K562 (cell line): ENCODE results near the gene SYCN. TPM values are rescaled to one million over a fixed set of nuclear protein-coding genes. Genes with fewer than 3 reads are reported as not detected.

Source experiments
- ATAC-seq: fragments of 200-7000 bp; cut with Tn5 transposase; 3 replicates; pipeline ENCODE4 v1.9.1; 2020; ENCODE audit warnings: moderate library complexity
- BruUV-seq: library from RNA; stranded (reverse); fragments of 400-500 nt; replicated peaks from 2 replicates; lab custom pipeline; 2021; lab: Mats Ljungman, UMichigan
- CTCF ChIA-PET: fragments of 300-600 bp; formaldehyde crosslinking; extraction: SDS; loops from one replicate; lab custom pipeline; 2021; ENCODE audit warnings: low intra/inter-chr PET ratio; lab: Yijun Ruan, JAX
- POLR2A ChIA-PET: fragments of 300-600, 350-650 bp; sonication (Branson Sonifier 250); formaldehyde crosslinking; extraction: SDS; loops from one replicate; lab custom pipeline; 2021; ENCODE audit warnings: antibody characterized with exemption, inconsistent platforms; lab: Yijun Ruan, JAX
- DNase-seq, 4 experiments: peaks; one replicate each; pipeline versions ENCODE4 v3.0.0 to v3.0.0-alpha.2; 2011 to 2018; ENCODE audit warnings: low spot score in 3 of 4, mixed read lengths in 3 of 4; ENCODE audit errors: extremely low read depth in 1 of 4
- FAIRE-seq: peaks from 2 replicates; lab custom pipeline; 2011; peaks lifted over from hg19 to GRCh38; lab: Jason Lieb, UNC
- H2AFZ ChIP-seq: 2 replicates; pipeline ENCODE4 v1.6.0; 2011; ENCODE audit warnings: low read depth, low read length, control low read depth, inconsistent platforms
- H3K27ac ChIP-seq: fragments of 200-600 bp; 3 replicates; pipeline ENCODE4 v1.8.0; 2011; ENCODE audit warnings: low read depth, mild to moderate bottlenecking, control low read depth, inconsistent platforms, low read length, moderate library complexity, mixed read lengths; ENCODE audit errors: extremely low read depth
- H3K27me3 ChIP-seq, 2 experiments: fragments of 300-600 bp in 1 of 2; 2 replicates in 1 of 2; 3 replicates in 1 of 2; pipeline versions ENCODE4 v1.6.0 to v1.8.0; 2011; ENCODE audit warnings: inconsistent platforms in 2 of 2, low read length in 2 of 2, mild to moderate bottlenecking in 1 of 2, mixed read lengths in 1 of 2, moderate library complexity in 1 of 2; ENCODE audit not compliant: control insufficient read depth in 2 of 2, insufficient read depth in 2 of 2
- H3K36me3 ChIP-seq: fragments of 300-600 bp; 3 replicates; pipeline ENCODE4 v1.8.0; 2011; ENCODE audit warnings: mild to moderate bottlenecking, low read length, inconsistent platforms; ENCODE audit not compliant: control insufficient read depth, insufficient read depth
- H3K4me1 ChIP-seq, 2 experiments: fragments of 200-600 bp in 1 of 2; replicated peaks in 1 of 2; 2 replicates in 1 of 2; 3 replicates in 1 of 2; pipeline versions ENCODE4 v1.5.1 to v1.8.0; 2011; ENCODE audit warnings: inconsistent platforms in 2 of 2, low read length in 2 of 2, mild to moderate bottlenecking in 1 of 2, mixed read lengths in 1 of 2, moderate library complexity in 1 of 2; ENCODE audit not compliant: control insufficient read depth in 2 of 2, insufficient read depth in 2 of 2
- H3K4me2 ChIP-seq: 2 replicates; pipeline ENCODE4 v1.6.1; 2011; ENCODE audit warnings: low read length, control low read depth, inconsistent platforms, mixed read lengths; ENCODE audit not compliant: insufficient read depth
- H3K4me3 ChIP-seq: fragments of 200-600 bp; sonication (generic), shearing (Covaris generic); 2 replicates; pipeline ENCODE4 v1.5.1; 2016; ENCODE audit warnings: control low read depth, inconsistent platforms
- H3K79me2 ChIP-seq: fragments of 200-600 bp; 3 replicates; pipeline ENCODE4 v1.8.0; 2011; ENCODE audit warnings: low read length, inconsistent platforms; ENCODE audit not compliant: control insufficient read depth, insufficient read depth
- H3K9ac ChIP-seq, 2 experiments: 2 replicates each; pipeline versions ENCODE4 v1.6.0 to v1.6.1; 2011; ENCODE audit warnings: low read depth in 2 of 2, low read length in 2 of 2, control low read depth in 1 of 2, inconsistent platforms in 1 of 2, mild to moderate bottlenecking in 1 of 2, mixed read lengths in 1 of 2; ENCODE audit not compliant: insufficient read depth in 1 of 2
- H3K9me1 ChIP-seq: one replicate; pipeline ENCODE4 v1.6.0; 2011; ENCODE audit warnings: inconsistent platforms, mild to moderate bottlenecking, low read length, moderate library complexity; ENCODE audit not compliant: control insufficient read depth, insufficient read depth
- H3K9me3 ChIP-seq: replicated peaks from 2 replicates; pipeline ENCODE4 v1.5.1; 2011; ENCODE audit warnings: low read depth, low read length, inconsistent platforms; ENCODE audit not compliant: control insufficient read depth, insufficient read depth
- H4K20me1 ChIP-seq: replicated peaks from 2 replicates; pipeline ENCODE4 v1.6.1; 2011; ENCODE audit warnings: low read length, inconsistent platforms, mixed read lengths; ENCODE audit not compliant: control insufficient read depth, insufficient read depth
- C11orf30 ChIP-seq: fragments of 450-650 bp; IDR thresholded peaks from 2 replicates; pipeline ENCODE4 v1.6.1; 2016; ENCODE audit warnings: low read depth, mild to moderate bottlenecking
- DMBX1 ChIP-seq: fragments of 250-450 bp; sonication (Bioruptor Pico); IDR thresholded peaks from 2 replicates; pipeline ENCODE4 v1.8.0; 2022; ENCODE audit warnings: inconsistent platforms, mild to moderate bottlenecking, moderate library complexity, borderline replicate concordance
- FOXA1 ChIP-seq: fragments of 450-650 bp; IDR thresholded peaks from 2 replicates; pipeline ENCODE4 v1.6.1; 2016; ENCODE audit warnings: mild to moderate bottlenecking, borderline replicate concordance
- KDM1A ChIP-seq, 2 experiments: fragments of 450-650 bp; IDR thresholded peaks; 2 replicates each; pipeline ENCODE4 v1.6.1; 2016; ENCODE audit warnings: mild to moderate bottlenecking in 2 of 2
- MAFF ChIP-seq: IDR thresholded peaks from 2 replicates; pipeline ENCODE4 v1.6.1; 2012; ENCODE audit warnings: low read length, improper control_type of control experiment
- NCOA4 ChIP-seq: fragments of 450-650 bp; IDR thresholded peaks from 2 replicates; pipeline ENCODE4 v1.6.1; 2018; ENCODE audit warnings: mild to moderate bottlenecking; ENCODE audit not compliant: partially characterized antibody
- NR2C1 ChIP-seq, 2 experiments: fragments of 450-650 bp; IDR thresholded peaks; 2 replicates each; pipeline ENCODE4 v1.6.1; 2017; ENCODE audit warnings: mild to moderate bottlenecking in 2 of 2, antibody characterized with exemption in 1 of 2, inconsistent platforms in 1 of 2, missing compliant biosample characterization in 1 of 2, missing genetic modification characterization in 1 of 2
- PREB ChIP-seq: sonication (generic); formaldehyde crosslinking; IDR thresholded peaks from 2 replicates; pipeline ENCODE4 v1.8.1; 2023; ENCODE audit warnings: mild to moderate bottlenecking, missing genetic modification reagents
- RBM14 ChIP-seq: fragments of 200-400 bp; formaldehyde crosslinking; IDR thresholded peaks from 2 replicates; pipeline ENCODE4 v1.6.1; 2018; ENCODE audit warnings: low read depth, mild to moderate bottlenecking, low read length, moderate library complexity, borderline replicate concordance; ENCODE audit not compliant: insufficient read depth
- SOX6 ChIP-seq: fragments of 450-650 bp; IDR thresholded peaks from 2 replicates; pipeline ENCODE4 v1.6.1; 2014; ENCODE audit warnings: mild to moderate bottlenecking
- U2AF2 ChIP-seq: fragments of 200-400 bp; formaldehyde crosslinking; optimal IDR thresholded peaks from 2 replicates; pipeline ENCODE3; 2017; ENCODE audit warnings: low read depth, mild to moderate bottlenecking, low read length
- ZNF407 ChIP-seq: fragments of 450-650 bp; IDR thresholded peaks from 2 replicates; pipeline ENCODE4 v1.6.1; 2016; ENCODE audit warnings: low read depth
- ZNF511 ChIP-seq: sonication (generic); formaldehyde crosslinking; IDR thresholded peaks from 2 replicates; pipeline ENCODE4 v1.8.0; 2022; ENCODE audit warnings: mild to moderate bottlenecking, missing genetic modification reagents
- WGBS: fragments of 100-300 bp; shearing (Covaris generic); methylation state at CpG from one replicate; pipeline ENCODE4 v1.1.6; 2016; ENCODE audit warnings: low coverage, mixed read lengths; ENCODE audit not compliant: insufficient coverage; ENCODE audit errors: missing lambda C conversion rate; 5-methylcytosine and 5-hydroxymethylcytosine counted together
- in situ Hi-C: fragments of 300-500 bp; cut with MboI; formaldehyde crosslinking; loops from 4 replicates; pipeline ENCODE4 v1.15.0; 2018; ENCODE audit warnings: inconsistent platforms, mixed read lengths
- intact Hi-C: fragments of 100-400 bp; cut with micrococcal nuclease; formaldehyde crosslinking; loops from 2 replicates; pipeline ENCODE4 v1.14.2; 2022
- polyA plus RNA-seq, 8 experiments: library from polyadenylated mRNA; depleted of rRNA in 4 of 8; stranded (reverse) in 5 of 8; unstranded in 3 of 8; fragments of >200 nt; fragmentation: Nextera tagmentation in 2 of 8; fragmentation: Illumina TruSeq in 1 of 8; extraction: Ambion mirVana in 2 of 8; extraction: Trizol in 1 of 8; gene quantifications; 2 replicates each; pipeline versions ENCODE4 v1.2.1 to v1.2.3, GENCODE V29; 2011 to 2014; ENCODE audit warnings: inconsistent platforms in 1 of 8, missing spikeins in 1 of 8
- total RNA-seq, 7 experiments: library from RNA; depleted of rRNA in 6 of 7; stranded (reverse); fragments of >200 nt in 6 of 7; fragmentation: Illumina TruSeq in 2 of 7; extraction: Trizol in 2 of 7; gene quantifications; 2 replicates each; pipeline versions ENCODE4 v1.2.1 to v1.2.3, GENCODE V29; 2011 to 2021; ENCODE audit warnings: low replicate concordance in 1 of 7

Gene SYCN
- total and polyA plus RNA-seq, 9 of the 15 experiments (the other 6 are each of a cell fraction or from before 2014, with no cell fraction given): not detected

DNA sequence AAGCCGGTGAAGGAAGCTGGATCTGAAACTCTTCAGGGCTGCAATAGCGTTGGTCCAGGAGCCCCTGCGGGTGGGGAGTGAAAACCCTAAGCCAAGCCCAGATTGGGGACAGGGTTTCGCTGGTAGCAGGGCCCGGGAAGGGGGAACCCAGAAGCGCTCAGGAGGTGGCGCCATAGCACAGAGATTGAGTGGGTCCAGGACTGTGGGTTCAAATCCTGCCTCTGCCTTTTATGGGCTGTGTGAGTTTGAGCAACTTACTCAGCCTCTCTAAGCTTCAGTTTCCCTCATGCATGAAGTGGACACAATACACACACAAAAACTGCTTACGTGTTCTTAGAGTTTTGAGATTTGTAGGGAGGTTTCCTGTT lies 8.3 kb upstream of the SYCN start:
- H4K20me1 ChIP-seq: no peaks in the 10 kb centered on the region; the same call in 1 of the 2 replicates
- no peak overlapping the region for H3K4me2 ChIP-seq
- ChIA-PET CTCF (interaction anchor here (0.7 to 2.2 kb wide), 5 partner anchors 111 to 200 kb away, joined by 3 to 21 read pairs (median 4); partner anchors contain the start of gene PLEKHG2), POLR2A (interaction anchor here (0.7 kb wide), 1 partner anchor 13 kb away, joined by 3 read pairs; no protein-coding TSS in a partner anchor)
- FAIRE-seq (peak; percentile 86), ATAC-seq (peak; percentile 96), DNase-seq (peak; percentile 48 to 75 (median 60))
- H3K4me1 ChIP-seq: no peaks in the 10 kb centered on the region
- no peak overlapping the region; a peak in 1 of 4 replicates for H3K9ac ChIP-seq
- 7% methylated on average over 8 of the region's 8 CpGs for WGBS
- no TSS peak for BruUV-seq
- intact Hi-C loops: loop anchor here (1.0 to 2.0 kb wide), 2 partner anchors 116 to 198 kb away; no protein-coding TSS in a partner anchor
- in situ Hi-C loops: loop anchor here (5.0 kb wide), 1 partner anchor 115 kb away; no protein-coding TSS in a partner anchor
- no peaks in the 10 kb centered on the region for H3K79me2 ChIP-seq
- peaks cover 0 to 5% of the 10 kb centered on the region in 2 experiments; a peak in 1 of 5 replicates for H3K27me3 ChIP-seq
- H3K9me3 ChIP-seq: peaks cover 3% of the 10 kb centered on the region
- no peak overlapping the region for H3K27ac ChIP-seq
- no peaks in the 10 kb centered on the region for H3K9me1 ChIP-seq
- no peak overlapping the region for H2AFZ ChIP-seq
- H3K36me3 ChIP-seq: no peaks in the 10 kb centered on the region
- no peak overlapping the region for H3K4me3 ChIP-seq
- TF ChIP-seq KDM1A (IDR thresholded peaks at IDR 0.05) (peak; percentile 47 to 75; a peak in 2 of 4 replicates), ZNF511 (no peak), MAFF (no peak), C11orf30 (no peak), NCOA4 (no peak), NR2C1 (IDR thresholded peaks at IDR 0.05) (no peak), NR2C1 (tag; IDR thresholded peaks at IDR 0.05) (no peak), FOXA1 (no peak), SOX6 (peak; percentile 35; the same call in 1 of the 2 replicates), PREB (CRISPR knock-in tag) (no peak), U2AF2 (no peak), RBM14 (no peak), ZNF407 (no peak), DMBX1 (CRISPR knock-in tag) (no peak)
